GM23338 (cell line): ENCODE data around the gene MYH3.

Experiments
- CREB1 ChIP-seq: fragments of 250-450 bp; sonication (Bioruptor Pico); IDR thresholded peaks from 2 replicates; pipeline ENCODE4 v1.5.0; 2020; ENCODE audit warnings: low read depth, mild to moderate bottlenecking, moderate library complexity
- EZH2 ChIP-seq: fragments of 200-600 bp; sonication (generic); IDR thresholded peaks from one replicate; pipeline ENCODE4 v1.8.0; 2017; ENCODE audit warnings: antibody characterized with exemption, mild to moderate bottlenecking, low read depth; ENCODE audit not compliant: unreplicated experiment
- POLR2AphosphoS5 ChIP-seq: IDR thresholded peaks from 2 replicates; pipeline ENCODE4 v1.6.1; 2016; ENCODE audit warnings: antibody characterized with exemption, low read depth
- STAT1 ChIP-seq: IDR thresholded peaks from one replicate; pipeline ENCODE4 v1.6.1; 2016; ENCODE audit warnings: antibody characterized with exemption; ENCODE audit not compliant: unreplicated experiment
- ZNF331 ChIP-seq: fragments of 250-450 bp; sonication (Bioruptor Pico); IDR thresholded peaks from 2 replicates; pipeline ENCODE4 v1.5.0; 2020; ENCODE audit warnings: low read depth, mild to moderate bottlenecking, moderate library complexity
- TF ChIP-seq, protein P1 (sequence below), 2 experiments: fragments of 200-600 bp in 1 of 2; sonication (generic) in 1 of 2; conservative IDR thresholded peaks; 2 replicates each; pipeline versions ENCODE4 v1.5.1 to v1.6.1; 2016 to 2017; ENCODE audit warnings: antibody characterized with exemption in 2 of 2, low read depth in 2 of 2, mild to moderate bottlenecking in 2 of 2, moderate library complexity in 1 of 2
- TF ChIP-seq, protein P2 (sequence below): IDR thresholded peaks from one replicate; pipeline ENCODE4 v1.6.1; 2018; ENCODE audit warnings: antibody characterized with exemption; ENCODE audit not compliant: unreplicated experiment

DNA sequence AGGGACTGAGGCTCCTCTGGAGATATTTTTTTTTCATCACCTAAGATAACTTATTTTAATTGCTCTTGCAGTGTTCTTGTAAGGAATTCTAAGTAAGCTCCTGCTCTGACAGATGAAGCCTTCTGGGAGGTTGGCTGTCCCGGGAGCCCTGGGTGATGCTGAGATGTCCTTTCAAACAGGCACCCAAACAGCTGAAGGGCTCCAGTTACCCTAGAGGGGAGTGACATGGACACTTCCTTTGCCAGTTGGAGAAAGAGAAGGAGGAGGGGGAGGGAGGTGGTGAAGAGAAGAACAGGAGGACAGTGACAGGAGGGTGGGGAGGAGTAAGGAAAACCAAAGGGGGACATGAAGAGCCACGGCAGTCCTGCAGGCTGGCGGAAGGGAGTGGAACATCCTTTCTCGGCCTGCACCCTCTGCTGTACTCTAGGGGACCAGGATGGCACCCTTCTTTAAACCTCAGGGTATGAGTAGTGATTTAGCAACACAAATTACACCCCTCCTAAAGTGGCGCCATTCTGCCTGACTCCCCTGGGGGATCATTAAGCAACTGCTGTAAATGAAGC lies 51.8 kb downstream of the MYH3 start:
- TF ChIP-seq, protein P1, sequence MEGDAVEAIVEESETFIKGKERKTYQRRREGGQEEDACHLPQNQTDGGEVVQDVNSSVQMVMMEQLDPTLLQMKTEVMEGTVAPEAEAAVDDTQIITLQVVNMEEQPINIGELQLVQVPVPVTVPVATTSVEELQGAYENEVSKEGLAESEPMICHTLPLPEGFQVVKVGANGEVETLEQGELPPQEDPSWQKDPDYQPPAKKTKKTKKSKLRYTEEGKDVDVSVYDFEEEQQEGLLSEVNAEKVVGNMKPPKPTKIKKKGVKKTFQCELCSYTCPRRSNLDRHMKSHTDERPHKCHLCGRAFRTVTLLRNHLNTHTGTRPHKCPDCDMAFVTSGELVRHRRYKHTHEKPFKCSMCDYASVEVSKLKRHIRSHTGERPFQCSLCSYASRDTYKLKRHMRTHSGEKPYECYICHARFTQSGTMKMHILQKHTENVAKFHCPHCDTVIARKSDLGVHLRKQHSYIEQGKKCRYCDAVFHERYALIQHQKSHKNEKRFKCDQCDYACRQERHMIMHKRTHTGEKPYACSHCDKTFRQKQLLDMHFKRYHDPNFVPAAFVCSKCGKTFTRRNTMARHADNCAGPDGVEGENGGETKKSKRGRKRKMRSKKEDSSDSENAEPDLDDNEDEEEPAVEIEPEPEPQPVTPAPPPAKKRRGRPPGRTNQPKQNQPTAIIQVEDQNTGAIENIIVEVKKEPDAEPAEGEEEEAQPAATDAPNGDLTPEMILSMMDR (conservative IDR thresholded peaks at IDR 0.05; ENCODE audit: low read depth in 2 of 2) = no peak
- TF ChIP-seq EZH2 = no peak
- no peak for TF ChIP-seq POLR2AphosphoS5
- TF ChIP-seq, protein P2, sequence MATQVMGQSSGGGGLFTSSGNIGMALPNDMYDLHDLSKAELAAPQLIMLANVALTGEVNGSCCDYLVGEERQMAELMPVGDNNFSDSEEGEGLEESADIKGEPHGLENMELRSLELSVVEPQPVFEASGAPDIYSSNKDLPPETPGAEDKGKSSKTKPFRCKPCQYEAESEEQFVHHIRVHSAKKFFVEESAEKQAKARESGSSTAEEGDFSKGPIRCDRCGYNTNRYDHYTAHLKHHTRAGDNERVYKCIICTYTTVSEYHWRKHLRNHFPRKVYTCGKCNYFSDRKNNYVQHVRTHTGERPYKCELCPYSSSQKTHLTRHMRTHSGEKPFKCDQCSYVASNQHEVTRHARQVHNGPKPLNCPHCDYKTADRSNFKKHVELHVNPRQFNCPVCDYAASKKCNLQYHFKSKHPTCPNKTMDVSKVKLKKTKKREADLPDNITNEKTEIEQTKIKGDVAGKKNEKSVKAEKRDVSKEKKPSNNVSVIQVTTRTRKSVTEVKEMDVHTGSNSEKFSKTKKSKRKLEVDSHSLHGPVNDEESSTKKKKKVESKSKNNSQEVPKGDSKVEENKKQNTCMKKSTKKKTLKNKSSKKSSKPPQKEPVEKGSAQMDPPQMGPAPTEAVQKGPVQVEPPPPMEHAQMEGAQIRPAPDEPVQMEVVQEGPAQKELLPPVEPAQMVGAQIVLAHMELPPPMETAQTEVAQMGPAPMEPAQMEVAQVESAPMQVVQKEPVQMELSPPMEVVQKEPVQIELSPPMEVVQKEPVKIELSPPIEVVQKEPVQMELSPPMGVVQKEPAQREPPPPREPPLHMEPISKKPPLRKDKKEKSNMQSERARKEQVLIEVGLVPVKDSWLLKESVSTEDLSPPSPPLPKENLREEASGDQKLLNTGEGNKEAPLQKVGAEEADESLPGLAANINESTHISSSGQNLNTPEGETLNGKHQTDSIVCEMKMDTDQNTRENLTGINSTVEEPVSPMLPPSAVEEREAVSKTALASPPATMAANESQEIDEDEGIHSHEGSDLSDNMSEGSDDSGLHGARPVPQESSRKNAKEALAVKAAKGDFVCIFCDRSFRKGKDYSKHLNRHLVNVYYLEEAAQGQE = no peak
- TF ChIP-seq CREB1 (CRISPR knock-in tag) = no peak
- TF ChIP-seq ZNF331 (CRISPR knock-in tag) = no peak
- no peak for TF ChIP-seq STAT1
